GM23248 (cell line): Measurements from ENCODE around the gene SUGCT. TPM values are rescaled to one million over a fixed set of nuclear protein-coding genes. Genes with fewer than 3 reads are reported as not detected.

Source experiments
- DNase-seq: peaks from one replicate; pipeline ENCODE4 v3.0.0-alpha.2; 2015
- H2AFZ ChIP-seq: fragments of 200-600 bp; sonication (generic); 2 replicates; pipeline ENCODE4 v1.6.1; 2016; ENCODE audit warnings: antibody characterized with exemption
- H3F3A ChIP-seq: fragments of 200-600 bp; sonication (generic); 2 replicates; pipeline ENCODE4 v1.6.1; 2016; ENCODE audit warnings: mild to moderate bottlenecking, antibody characterized with exemption, mixed run types; ENCODE audit not compliant: insufficient read depth
- H3K27ac ChIP-seq: fragments of 200-600 bp; sonication (generic); 2 replicates; pipeline ENCODE4 v1.5.1; 2016; ENCODE audit warnings: mild to moderate bottlenecking
- H3K27me3 ChIP-seq: fragments of 200-600 bp; sonication (generic); replicated peaks from 2 replicates; pipeline ENCODE4 v1.6.1; 2016; ENCODE audit warnings: mild to moderate bottlenecking; ENCODE audit not compliant: insufficient read depth
- H3K36me3 ChIP-seq: fragments of 200-600 bp; sonication (generic); 2 replicates; pipeline ENCODE4 v1.6.1; 2016; ENCODE audit warnings: low read depth, mild to moderate bottlenecking
- H3K4me1 ChIP-seq: fragments of 200-600 bp; sonication (generic); 2 replicates; pipeline ENCODE4 v1.6.1; 2016; ENCODE audit warnings: mild to moderate bottlenecking; ENCODE audit not compliant: insufficient read depth
- H3K4me2 ChIP-seq: fragments of 200-600 bp; sonication (generic); one replicate; pipeline ENCODE4 v1.6.1; 2016; ENCODE audit warnings: mild to moderate bottlenecking; ENCODE audit not compliant: unreplicated experiment
- H3K4me3 ChIP-seq: fragments of 200-600 bp; sonication (generic); 2 replicates; pipeline ENCODE4 v1.5.1; 2016; ENCODE audit warnings: mild to moderate bottlenecking
- H3K79me2 ChIP-seq: fragments of 200-600 bp; sonication (generic); 2 replicates; pipeline ENCODE4 v1.6.1; 2016; ENCODE audit warnings: mild to moderate bottlenecking; ENCODE audit not compliant: insufficient read depth
- H3K9ac ChIP-seq: fragments of 200-600 bp; sonication (generic); 2 replicates; pipeline ENCODE4 v1.6.1; 2016; ENCODE audit warnings: mild to moderate bottlenecking
- H3K9me2 ChIP-seq: fragments of 200-600 bp; sonication (generic); 2 replicates; pipeline ENCODE4 v1.6.1; 2016; ENCODE audit warnings: mixed run types, mild to moderate bottlenecking, moderate library complexity; ENCODE audit not compliant: insufficient read depth
- H3K9me3 ChIP-seq: fragments of 200-600 bp; sonication (generic); one replicate; pipeline ENCODE4 v1.6.1; 2017; ENCODE audit warnings: low read depth
- H4K20me1 ChIP-seq: fragments of 200-600 bp; sonication (generic); 2 replicates; pipeline ENCODE4 v1.6.0; 2016; ENCODE audit not compliant: insufficient read depth
- EZH2 ChIP-seq: fragments of 200-600 bp; sonication (generic); IDR thresholded peaks from 2 replicates; pipeline ENCODE4 v1.6.1; 2018; ENCODE audit warnings: antibody characterized with exemption, mild to moderate bottlenecking; ENCODE audit not compliant: insufficient read depth, poor library complexity, severe bottlenecking
- EZH2phosphoT487 ChIP-seq: fragments of 200-600 bp; sonication (generic); IDR thresholded peaks from 2 replicates; pipeline ENCODE4 v1.6.1; 2018; ENCODE audit warnings: antibody characterized with exemption, moderate library complexity, mild to moderate bottlenecking, low read depth; ENCODE audit not compliant: insufficient read depth
- WGBS, 2 experiments: methylation state at CpG; one replicate each; pipeline ENCODE4 v1.1.6; 2015 to 2017; ENCODE audit warnings: low lambda C conversion rate in 2 of 2, low coverage in 1 of 2; ENCODE audit errors: missing lambda C conversion rate in 2 of 2; 5-methylcytosine and 5-hydroxymethylcytosine counted together
- in situ Hi-C: fragments of 300-500 bp; cut with MboI; formaldehyde crosslinking; loops from 2 replicates; pipeline ENCODE4 v1.15.0; 2020
- polyA plus RNA-seq: library from polyadenylated mRNA; unstranded; fragments of >200 nt; fragmentation: Nextera tagmentation; extraction: Ambion mirVana; gene quantifications from 2 replicates; pipeline ENCODE4 v1.2.1, GENCODE V29; 2016
- total RNA-seq: library from RNA; depleted of rRNA; stranded (reverse); fragments of >200 nt; shearing (Covaris generic); gene quantifications from 2 replicates; pipeline ENCODE4 v1.2.3, GENCODE V29; 2014

Gene SUGCT
- total and polyA plus RNA-seq, 2 experiments from 2014 or later = 2.2 to 7.1 TPM

DNA sequence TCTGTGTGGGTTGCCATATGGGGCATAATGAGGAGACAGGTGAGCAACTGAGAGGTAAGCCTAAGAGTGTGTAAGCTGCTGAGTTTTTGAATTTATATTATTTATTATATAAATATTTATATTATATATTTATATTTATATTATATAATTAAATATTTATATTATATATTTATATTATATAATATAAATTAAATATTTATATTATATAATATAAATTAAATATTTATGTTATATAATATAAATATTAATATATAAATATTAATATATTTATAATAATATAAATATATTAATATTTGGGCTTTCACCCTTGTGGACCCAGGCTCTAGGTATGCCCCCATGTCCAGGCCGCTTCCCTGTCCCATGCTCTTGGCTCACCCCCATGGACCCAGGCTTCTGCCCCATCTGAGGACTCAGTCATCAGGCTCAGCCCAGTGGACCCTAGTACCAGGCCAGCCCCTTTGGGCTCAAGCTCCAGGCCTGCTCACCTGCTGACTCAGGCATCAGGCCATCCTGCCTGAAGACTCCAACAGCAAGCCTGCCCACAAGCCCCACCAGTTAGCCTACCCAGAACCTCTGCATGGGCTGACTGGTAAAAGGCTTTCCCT is 755.4 kb downstream of the SUGCT start:
- peaks cover 3% of the 10 kb centered on the region for H3K9me3 ChIP-seq
- WGBS, 2 experiments = 81% methylated on average over 1 of the region's 1 CpG
- in situ Hi-C loops = no loop called here

DNA sequence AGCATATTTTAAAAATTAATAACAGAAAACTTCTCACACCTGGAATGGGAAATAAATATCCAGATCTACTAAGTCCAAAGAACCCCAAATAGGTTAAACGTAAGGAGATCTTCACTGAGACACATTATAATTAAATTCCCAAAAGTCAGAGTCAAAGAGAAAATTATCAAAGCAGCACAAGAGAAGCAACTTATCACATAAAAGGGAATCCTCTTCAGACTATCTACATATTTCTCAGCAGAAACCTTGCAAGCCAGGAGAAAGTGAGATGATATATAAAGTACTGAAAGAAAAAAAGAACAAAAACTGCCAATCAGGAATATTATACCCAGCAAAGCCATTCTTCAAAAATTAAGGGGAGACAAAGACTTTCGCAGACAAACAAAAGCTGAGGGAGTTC is 756.4 kb downstream of the SUGCT start:
- in situ Hi-C loops = no loop called here

More for the DNA sequence above, 755.4 kb downstream of the SUGCT start:
- Histone ChIP-seq H3K4me2 (no peak overlapping the region), H3K79me2 (no peaks in the 10 kb centered on the region), H3K27me3 (no peaks in the 10 kb centered on the region), H3K4me3 (no peak overlapping the region), H4K20me1 (no peaks in the 10 kb centered on the region), H3K9me2 (no peaks in the 10 kb centered on the region), H3K36me3 (no peaks in the 10 kb centered on the region), H3F3A (0 out of 2 replicates have a peak, but pooled peaks cover 5% of the 10 kb centered on the region), H2AFZ (no peak overlapping the region), H3K27ac (no peak overlapping the region), H3K4me1 (peaks cover 12% of the 10 kb centered on the region), H3K9ac (no peak overlapping the region)
- TF ChIP-seq EZH2phosphoT487 (no peak), EZH2 (no peak)
- DNase-seq = no peak

GRCh38 chr7:40899151-40899550 is 764.3 kb downstream of the SUGCT start:
- Histone ChIP-seq H4K20me1 (no peaks in the 10 kb centered on the region), H3F3A (no peaks in the 10 kb centered on the region), H3K4me2 (no peak overlapping the region), H3K4me3 (no peak overlapping the region), H3K27me3 (no peaks in the 10 kb centered on the region), H2AFZ (no peak overlapping the region), H3K27ac (no peak overlapping the region), H3K9me3 (no peaks in the 10 kb centered on the region), H3K9ac (no peak overlapping the region), H3K9me2 (no peaks in the 10 kb centered on the region), H3K36me3 (no peaks in the 10 kb centered on the region), H3K4me1 (no peaks in the 10 kb centered on the region), H3K79me2 (no peaks in the 10 kb centered on the region)
- in situ Hi-C loops = no loop called here
- TF ChIP-seq EZH2 (no peak), EZH2phosphoT487 (no peak)
- 96 to 97% methylated on average over 15 of the region's 15 CpGs for WGBS, 2 experiments
- DNase-seq = no peak

More for the DNA sequence above, 756.4 kb downstream of the SUGCT start:
- no peak overlapping the region for H3K4me2 ChIP-seq
- H3K4me3 ChIP-seq = no peak overlapping the region
- no peaks in the 10 kb centered on the region for H3K9me2 ChIP-seq
- H3K9me3 ChIP-seq = peaks cover 3% of the 10 kb centered on the region
- no peak for DNase-seq
- H3K27ac ChIP-seq = no peak overlapping the region
- peaks cover 12% of the 10 kb centered on the region for H3K4me1 ChIP-seq
- no peaks in the 10 kb centered on the region for H3K36me3 ChIP-seq
- H2AFZ ChIP-seq = no peak overlapping the region
- no peak for TF ChIP-seq EZH2phosphoT487
- TF ChIP-seq EZH2 = no peak
- H3K27me3 ChIP-seq = no peaks in the 10 kb centered on the region
- no peaks in the 10 kb centered on the region for H4K20me1 ChIP-seq
- WGBS, 2 experiments = 80% methylated on average over 2 of the region's 2 CpGs
- no peaks in the 10 kb centered on the region for H3K79me2 ChIP-seq
- H3F3A ChIP-seq = 0 out of 2 replicates have a peak, but pooled peaks cover 5% of the 10 kb centered on the region
- no peak overlapping the region for H3K9ac ChIP-seq

DNA sequence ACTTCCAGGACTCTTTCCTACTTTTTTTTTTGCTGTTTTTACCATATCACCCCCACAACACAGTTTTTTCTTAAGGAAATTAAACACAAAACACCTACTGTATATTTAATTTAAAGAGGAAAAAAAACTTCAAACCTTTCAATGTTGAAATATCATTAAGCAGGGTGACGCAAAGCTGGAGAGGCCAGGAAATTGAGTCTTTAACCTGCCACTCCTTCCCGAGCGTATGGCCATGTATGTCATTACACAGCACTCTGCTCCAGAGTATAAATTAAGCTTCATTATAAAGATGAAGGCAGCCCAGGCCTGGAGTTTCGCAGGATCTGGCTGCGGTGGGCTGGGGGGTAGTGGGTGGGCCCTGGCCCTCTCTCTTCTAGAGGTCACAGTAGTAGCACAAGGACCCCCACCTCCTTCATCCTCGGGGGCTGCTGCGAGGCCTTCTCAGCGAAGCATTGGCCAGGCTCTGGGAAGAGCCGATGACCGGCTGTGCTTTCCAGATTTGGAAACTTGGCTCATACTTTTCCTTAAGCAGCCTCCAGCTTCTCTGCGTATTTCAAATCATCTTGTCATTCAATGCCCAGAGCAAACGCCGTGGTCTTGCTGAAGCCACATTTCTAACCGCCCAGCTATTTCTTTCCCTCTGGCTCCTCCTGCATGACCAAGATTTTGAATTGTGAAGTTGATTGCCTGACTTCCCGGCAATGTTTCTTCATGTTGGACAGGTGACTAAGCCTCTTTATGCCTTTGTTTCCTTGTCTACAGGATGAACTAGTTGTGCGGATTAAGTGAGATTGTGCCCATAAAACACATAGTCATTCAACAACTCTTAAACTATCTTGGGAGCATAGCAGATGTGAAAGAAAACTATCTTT is 765.1 kb downstream of the SUGCT start:
- Histone ChIP-seq H3K79me2 (no peaks in the 10 kb centered on the region), H3K4me3 (no peak overlapping the region), H3K36me3 (no peaks in the 10 kb centered on the region), H2AFZ (no peak overlapping the region), H3K4me1 (no peaks in the 10 kb centered on the region), H3K9me3 (no peaks in the 10 kb centered on the region), H3K27ac (no peak overlapping the region), H3K9ac (no peak overlapping the region), H3K4me2 (no peak overlapping the region), H3F3A (no peaks in the 10 kb centered on the region), H3K27me3 (no peaks in the 10 kb centered on the region), H3K9me2 (no peaks in the 10 kb centered on the region), H4K20me1 (no peaks in the 10 kb centered on the region)
- no peak for TF ChIP-seq EZH2phosphoT487
- WGBS, 2 experiments = 86 to 93% methylated on average over 16 of the region's 16 CpGs
- DNase-seq = no peak
- in situ Hi-C loops = no loop called here
